NT2/D1 (cell line): ENCODE measurements around the gene NTSR2.
"Not testable (repeated sequence)": the region's sequence is repeated elsewhere in the genome, so short reads cannot be mapped to it uniquely, and the experiment has no call there.

ENCODE experiments used
- SUZ12 ChIP-seq: IDR thresholded peaks from 2 replicates; pipeline ENCODE4 v1.6.1; 2011; ENCODE audit not compliant: insufficient read length, insufficient read depth; ENCODE audit errors: extremely low read depth
- ZNF274 ChIP-seq: IDR thresholded peaks from 2 replicates; pipeline ENCODE4 v1.6.1; 2011; ENCODE audit warnings: mild to moderate bottlenecking, low read depth, low read length

- not testable (repeated sequence) for TF ChIP-seq ZNF274, SUZ12
Measured at GRCh38 chr2:11660396-11660795, 9.6 kb downstream of the NTSR2 start.
